ENCODE results near the gene IMMP2L.

Gene IMMP2L

GRCh38 chr7:110830778-110831177 is 731.5 kb downstream of the IMMP2L start:
- DNase-seq (ENCODE audit: low read depth in 2 of 2, low spot score in 1 of 2), result no peak

- DNase-seq (ENCODE audit: low read depth in 2 of 2, low spot score in 1 of 2), result no peak
These were observed 734.4 kb downstream of the IMMP2L start for GRCh38 chr7:110827936-110828335.

- DNase-seq (ENCODE audit: low read depth in 2 of 2, low spot score in 1 of 2), result no peak
These were observed 734.9 kb downstream of the IMMP2L start for GRCh38 chr7:110827287-110827855.

GRCh38 chr7:110813986-110814385 is 748.3 kb downstream of the IMMP2L start:
- no peak for DNase-seq (ENCODE audit: low read depth in 2 of 2, low spot score in 1 of 2)

- DNase-seq (ENCODE audit: low read depth in 2 of 2, low spot score in 1 of 2), result no peak
These were observed 752.5 kb downstream of the IMMP2L start for GRCh38 chr7:110809832-110810231.

GRCh38 chr7:110808361-110808760 is 753.9 kb downstream of the IMMP2L start:
- no peak for DNase-seq (ENCODE audit: low read depth in 2 of 2, low spot score in 1 of 2)

- no peak for DNase-seq (ENCODE audit: low read depth in 2 of 2, low spot score in 1 of 2)
These were observed 757.8 kb downstream of the IMMP2L start for GRCh38 chr7:110804501-110804900.

- no peak for DNase-seq (ENCODE audit: low read depth in 2 of 2, low spot score in 1 of 2)
These were observed 758.6 kb downstream of the IMMP2L start for GRCh38 chr7:110803602-110804143.

- DNase-seq (ENCODE audit: low read depth in 2 of 2, low spot score in 1 of 2), result no peak
These were observed 760.8 kb downstream of the IMMP2L start for GRCh38 chr7:110801502-110801901.

GRCh38 chr7:110800984-110801383 is 761.3 kb downstream of the IMMP2L start:
- DNase-seq (ENCODE audit: low read depth in 2 of 2, low spot score in 1 of 2), result no peak

GRCh38 chr7:110797656-110798055 is 764.6 kb downstream of the IMMP2L start:
- DNase-seq (ENCODE audit: low read depth in 2 of 2, low spot score in 1 of 2), result no peak

- DNase-seq (ENCODE audit: low read depth in 2 of 2, low spot score in 1 of 2), result no peak
These were observed 771.3 kb downstream of the IMMP2L start for GRCh38 chr7:110790992-110791391.

GRCh38 chr7:110786328-110786965 is 775.8 kb downstream of the IMMP2L start:
- no peak for DNase-seq (ENCODE audit: low read depth in 2 of 2, low spot score in 1 of 2)

GRCh38 chr7:110784749-110785148 is 777.5 kb downstream of the IMMP2L start:
- DNase-seq (ENCODE audit: low read depth in 2 of 2, low spot score in 1 of 2), result no peak

GRCh38 chr7:110780712-110781111 is 781.6 kb downstream of the IMMP2L start:
- DNase-seq (ENCODE audit: low read depth in 2 of 2, low spot score in 1 of 2), result no peak

GRCh38 chr7:110779339-110779738 is 783.0 kb downstream of the IMMP2L start:
- DNase-seq (ENCODE audit: low read depth in 2 of 2, low spot score in 1 of 2), result no peak

GRCh38 chr7:110775046-110775445 is 787.2 kb downstream of the IMMP2L start:
- DNase-seq (ENCODE audit: low read depth in 2 of 2, low spot score in 1 of 2), result no peak

- DNase-seq (ENCODE audit: low read depth in 2 of 2, low spot score in 1 of 2), result no peak
These were observed 788.2 kb downstream of the IMMP2L start for GRCh38 chr7:110774071-110774470.

GRCh38 chr7:110772615-110773014 is 789.7 kb downstream of the IMMP2L start:
- DNase-seq (ENCODE audit: low read depth in 2 of 2, low spot score in 1 of 2), result no peak

- no peak for DNase-seq (ENCODE audit: low read depth in 2 of 2, low spot score in 1 of 2)
These were observed 790.6 kb downstream of the IMMP2L start for GRCh38 chr7:110771717-110772116.

GRCh38 chr7:110767550-110768110 is 794.7 kb downstream of the IMMP2L start:
- DNase-seq (ENCODE audit: low read depth in 2 of 2, low spot score in 1 of 2), result no peak

GRCh38 chr7:110766864-110767263 is 795.4 kb downstream of the IMMP2L start:
- no peak for DNase-seq (ENCODE audit: low read depth in 2 of 2, low spot score in 1 of 2)

GRCh38 chr7:110764852-110765251 is 797.4 kb downstream of the IMMP2L start:
- DNase-seq (ENCODE audit: low read depth in 2 of 2, low spot score in 1 of 2), result no peak

All from stimulated activated CD8-positive, alpha-beta memory T cell treated with anti-CD3 and anti-CD28 coated beads, Interleukin-4, amount 100 ng/mL, for 1 hour (primary cell).